Endothelial cell of umbilical vein (primary cell): ENCODE measurements around the gene ZG16B. TPM values are rescaled to one million over a fixed set of nuclear protein-coding genes. Genes with fewer than 3 reads are reported as not detected.

Experiments used
- BruUV-seq: library from RNA; stranded (reverse); fragments of 400-500 nt; replicated peaks from 2 replicates; lab custom pipeline; 2021; lab: Mats Ljungman, UMichigan
- CTCF ChIA-PET: fragments of 300-600, 350-600 bp; sonication (Branson Sonifier 250); formaldehyde crosslinking; loops from one replicate; lab custom pipeline; 2021; ENCODE audit warnings: antibody characterized with exemption, inconsistent platforms; lab: Charles Lee
- POLR2A ChIA-PET: fragments of 300-600, 350-600 bp; sonication (Branson Sonifier 250); formaldehyde crosslinking; loops from one replicate; lab custom pipeline; 2021; ENCODE audit warnings: antibody characterized with exemption, inconsistent platforms; lab: Charles Lee
- DNase-seq: peaks from one replicate; pipeline ENCODE4 v3.0.0-alpha.2; 2011; ENCODE audit warnings: low read depth, low spot score
- FAIRE-seq: peaks from 2 replicates; lab custom pipeline; 2011; peaks lifted over from hg19 to GRCh38; lab: Jason Lieb, UNC
- H2AFZ ChIP-seq: 2 replicates; pipeline ENCODE4 v1.6.0; 2012; ENCODE audit warnings: low read depth, low read length, control low read depth, inconsistent platforms
- H3K27ac ChIP-seq: 2 replicates; pipeline ENCODE4 v1.5.1; 2011; ENCODE audit warnings: low read depth, mild to moderate bottlenecking, control low read depth, low read length, moderate library complexity; ENCODE audit not compliant: insufficient read depth
- H3K27me3 ChIP-seq, 2 experiments: 2 replicates each; pipeline versions ENCODE4 v1.6.0 to v1.6.1; 2011; ENCODE audit warnings: low read length in 2 of 2, mixed read lengths in 1 of 2; ENCODE audit not compliant: control insufficient read depth in 2 of 2, insufficient read depth in 2 of 2
- H3K36me3 ChIP-seq, 2 experiments: 2 replicates in 1 of 2; 3 replicates in 1 of 2; pipeline ENCODE4 v1.5.1; 2011; ENCODE audit warnings: low read length in 2 of 2, mild to moderate bottlenecking in 1 of 2, moderate library complexity in 1 of 2; ENCODE audit not compliant: control insufficient read depth in 2 of 2, insufficient read depth in 2 of 2; ENCODE audit errors: extremely low read depth in 1 of 2
- H3K4me1 ChIP-seq: 3 replicates; pipeline ENCODE4 v1.5.1; 2011; ENCODE audit warnings: mild to moderate bottlenecking, low read length; ENCODE audit not compliant: control insufficient read depth, insufficient read depth; ENCODE audit errors: extremely low read depth
- H3K4me2 ChIP-seq: 2 replicates; pipeline ENCODE4 v1.6.1; 2011; ENCODE audit warnings: low read length, control low read depth, mixed read lengths; ENCODE audit not compliant: insufficient read depth
- H3K4me3 ChIP-seq, 3 experiments: fragments of 200-600 bp in 1 of 3; sonication (generic), shearing (Covaris generic) in 1 of 3; replicated peaks in 1 of 3; 2 replicates each; pipeline ENCODE4 v1.5.1; 2011 to 2016; ENCODE audit warnings: control low read depth in 3 of 3, low read length in 3 of 3, mild to moderate bottlenecking in 2 of 3, inconsistent platforms in 1 of 3, low read depth in 1 of 3, moderate library complexity in 1 of 3; ENCODE audit not compliant: insufficient read depth in 1 of 3
- H3K79me2 ChIP-seq: 2 replicates; pipeline ENCODE4 v1.6.0; 2012; ENCODE audit warnings: low read length, inconsistent platforms; ENCODE audit not compliant: control insufficient read depth, insufficient read depth
- H3K9ac ChIP-seq: replicated peaks from 2 replicates; pipeline ENCODE3; 2011; ENCODE audit warnings: low read length, control low read depth; ENCODE audit not compliant: insufficient read depth; ENCODE audit errors: extremely low read depth
- H3K9me1 ChIP-seq: replicated peaks from 3 replicates; pipeline ENCODE4 v1.6.0; 2011; ENCODE audit warnings: mild to moderate bottlenecking, low read length; ENCODE audit not compliant: control insufficient read depth, insufficient read depth; ENCODE audit errors: extremely low read depth
- H3K9me3 ChIP-seq: replicated peaks from 2 replicates; pipeline ENCODE4 v1.5.1; 2012; ENCODE audit warnings: low read length, inconsistent platforms; ENCODE audit not compliant: control insufficient read depth, insufficient read depth
- H4K20me1 ChIP-seq: replicated peaks from 2 replicates; pipeline ENCODE3; 2011; ENCODE audit warnings: mild to moderate bottlenecking, low read length; ENCODE audit not compliant: control insufficient read depth, insufficient read depth; ENCODE audit errors: extremely low read depth
- CTCF ChIP-seq, 2 donors: IDR thresholded peaks; 1 replicate in 1 of 2; 2 replicates in 1 of 2; pipeline ENCODE4 v1.5.1; 2011; ENCODE audit warnings: low read length in 2 of 2, mild to moderate bottlenecking in 2 of 2, moderate library complexity in 2 of 2, control low read depth in 1 of 2, inconsistent platforms in 1 of 2, low read depth in 1 of 2; ENCODE audit not compliant: insufficient read depth in 1 of 2; ENCODE audit errors: extremely low read depth in 1 of 2
- EZH2 ChIP-seq: IDR thresholded peaks from 2 replicates; pipeline ENCODE4 v1.6.1; 2012; ENCODE audit warnings: borderline replicate concordance, low read depth, mild to moderate bottlenecking, moderate library complexity, low read length, inconsistent platforms; ENCODE audit not compliant: severe bottlenecking
- FOS ChIP-seq: IDR thresholded peaks from 2 replicates; pipeline ENCODE4 v1.6.1; 2011; ENCODE audit warnings: mild to moderate bottlenecking, low read length, moderate library complexity, borderline replicate concordance; ENCODE audit not compliant: insufficient read depth
- GATA2 ChIP-seq: IDR thresholded peaks from 2 replicates; pipeline ENCODE4 v1.7.0; 2011; ENCODE audit warnings: low read depth, mild to moderate bottlenecking, moderate library complexity, mixed read lengths, low read length; ENCODE audit not compliant: insufficient read length, insufficient read depth
- JUN ChIP-seq: IDR thresholded peaks from 2 replicates; pipeline ENCODE4 v1.6.1; 2011; ENCODE audit warnings: borderline replicate concordance, low read depth; ENCODE audit not compliant: insufficient read length, insufficient read depth
- MAX ChIP-seq: IDR thresholded peaks from 2 replicates; pipeline ENCODE4 v1.6.1; 2011; ENCODE audit not compliant: insufficient read depth, insufficient read length
- MYC ChIP-seq: IDR thresholded peaks from one replicate; pipeline ENCODE4 v1.6.1; 2011; ENCODE audit warnings: mild to moderate bottlenecking, low read depth, low read length
- POLR2A ChIP-seq: IDR thresholded peaks from 2 replicates; pipeline ENCODE4 v1.6.1; 2012; ENCODE audit warnings: low read depth, mild to moderate bottlenecking, control low read depth, low read length
- POLR2AphosphoS5 ChIP-seq: IDR thresholded peaks from 2 replicates; pipeline ENCODE4 v1.6.1; 2012; ENCODE audit warnings: low read depth, mild to moderate bottlenecking, control low read depth, low read length, moderate library complexity; ENCODE audit not compliant: insufficient read depth
- dilution Hi-C: fragments of 300-500 bp; cut with MboI; formaldehyde crosslinking; loops from one replicate; pipeline ENCODE4 v1.15.0; 2019; ENCODE audit warnings: low sequenced_read_pairs; ENCODE audit not compliant: extremely low pct_ligation_motif_present
- intact Hi-C: fragments of 100-400 bp; cut with micrococcal nuclease; formaldehyde crosslinking; loops from one replicate; pipeline ENCODE4 v1.10.0; 2022
- polyA plus RNA-seq, 4 experiments: library from polyadenylated mRNA; depleted of rRNA in 3 of 4; stranded (reverse) in 3 of 4; unstranded in 1 of 4; fragments of >200 nt; gene quantifications; 2 replicates each; pipeline versions ENCODE4 v1.2.1 to v1.2.3, GENCODE V29; 2011 to 2012; ENCODE audit warnings: missing spikeins in 1 of 4
- total RNA-seq: library from RNA; stranded (reverse); gene quantifications from 2 replicates; pipeline ENCODE4 v1.2.3, GENCODE V29; 2021

ZG16B gene
- total and polyA plus RNA-seq, 2 donors (not counting 3 experiments of a cell fraction or from before 2014, with no cell fraction given): 0.22 TPM; not detected in 1

- Histone ChIP-seq H3K36me3 (no peaks in the 10 kb centered on the region), H3K4me2 (no peak overlapping the region), H3K27ac (no peak overlapping the region), H3K4me1 (no peaks in the 10 kb centered on the region), H4K20me1 (no peaks in the 10 kb centered on the region), H3K9me3 (no peaks in the 10 kb centered on the region), H3K9ac (no peak overlapping the region), H3K27me3 (no peaks in the 10 kb centered on the region), H3K79me2 (no peaks in the 10 kb centered on the region), H3K4me3 (no peak overlapping the region), H3K9me1 (no peaks in the 10 kb centered on the region), H2AFZ (no peak overlapping the region)
- ChIA-PET CTCF (interaction anchor here (1.0 to 2.4 kb wide), 2 partner anchors 11 to 17 kb away, joined by 4 to 12 read pairs; no protein-coding TSS in a partner anchor), POLR2A (no interaction called here)
- TF ChIP-seq GATA2: no peak
- no peak for TF ChIP-seq FOS
- TF ChIP-seq MYC: no peak
- no peak for TF ChIP-seq EZH2
- no peak for TF ChIP-seq MAX
- no peak for TF ChIP-seq JUN
- dilution Hi-C loops: no loop called here
- BruUV-seq: no TSS peak
- no peak for FAIRE-seq
- intact Hi-C loops: no loop called here
- DNase-seq: no peak
These were observed 8.5 kb upstream of the ZG16B start for GRCh38 chr16:2821487-2822157.

- Histone ChIP-seq H3K36me3 (no peaks in the 10 kb centered on the region), H3K4me2 (no peak overlapping the region), H3K4me1 (no peaks in the 10 kb centered on the region), H3K79me2 (no peaks in the 10 kb centered on the region), H3K9me1 (no peaks in the 10 kb centered on the region), H2AFZ (no peak overlapping the region), H3K9me3 (no peaks in the 10 kb centered on the region), H3K4me3 (no peak overlapping the region), H3K27me3 (no peaks in the 10 kb centered on the region), H3K27ac (no peak overlapping the region), H3K9ac (no peak overlapping the region), H4K20me1 (no peaks in the 10 kb centered on the region)
- no peak for TF ChIP-seq GATA2
- TF ChIP-seq JUN: no peak
- TF ChIP-seq POLR2AphosphoS5: no peak
- no peak for TF ChIP-seq EZH2
- TF ChIP-seq MAX: no peak
- TF ChIP-seq CTCF (IDR thresholded peaks at IDR 0.05; ENCODE audit: extremely low read depth in 1 of 2, insufficient read depth in 1 of 2, low read depth in 1 of 2, low read length in 2 of 2): no peak
- no peak for TF ChIP-seq MYC
- no peak for TF ChIP-seq POLR2A
- no peak for TF ChIP-seq FOS
- dilution Hi-C loops: no loop called here
- ChIA-PET CTCF (interaction anchor here (1.0 to 2.5 kb wide), 3 partner anchors 11 to 105 kb away, joined by 4 to 12 read pairs (median 6); no protein-coding TSS in a partner anchor), POLR2A (no interaction called here)
- no TSS peak for BruUV-seq
- no peak for FAIRE-seq
- intact Hi-C loops: no loop called here
- no peak for DNase-seq
These were observed 8.0 kb upstream of the ZG16B start for GRCh38 chr16:2822158-2822495.
